CD4-positive, CD25-positive, alpha-beta regulatory T cell (primary cell): ENCODE data around the gene MAP2. TPM values are rescaled to one million over a fixed set of nuclear protein-coding genes. Genes with fewer than 3 reads are reported as not detected.
A peak's percentile ranks its signal among the peaks of the same experiment; 100 is the strongest.
"Not testable (repeated sequence)": the region's sequence is repeated elsewhere in the genome, so short reads cannot be mapped to it uniquely, and the experiment has no call there.

Source experiments
- ATAC-seq, 2 donors: fragments of 150-1000 bp; cut with Tn5 transposase; one replicate each; pipeline ENCODE4 v1.10.0; 2021; ENCODE audit warnings: low read depth in 2 of 2, moderate number of reproducible peaks in 2 of 2, moderate library complexity in 1 of 2
- DNase-seq, 3 donors: peaks; one replicate each; pipeline versions ENCODE4 v3.0.0 to v3.0.0-alpha.2; 2012 to 2022; ENCODE audit warnings: mixed read lengths in 1 of 3
- H3K27ac ChIP-seq: one replicate; pipeline ENCODE4 v1.7.0; 2013; ENCODE audit warnings: mild to moderate bottlenecking, low read length; ENCODE audit not compliant: insufficient read depth, poor library complexity, severe bottlenecking
- H3K27me3 ChIP-seq: one replicate; pipeline ENCODE4 v1.7.0; 2013; ENCODE audit warnings: low read length; ENCODE audit not compliant: control insufficient read depth, insufficient read depth
- H3K36me3 ChIP-seq: one replicate; pipeline ENCODE4 v1.7.0; 2013; ENCODE audit warnings: mild to moderate bottlenecking, low read length, moderate library complexity; ENCODE audit not compliant: control insufficient read depth, insufficient read depth
- H3K4me1 ChIP-seq: 2 replicates; pipeline ENCODE4 v1.7.0; 2013; ENCODE audit warnings: mild to moderate bottlenecking, low read length; ENCODE audit not compliant: insufficient read depth, control insufficient read depth, poor library complexity, severe bottlenecking
- H3K4me3 ChIP-seq: one replicate; pipeline ENCODE4 v1.7.0; 2013; ENCODE audit warnings: low read depth, mild to moderate bottlenecking, low read length, moderate library complexity
- H3K9me3 ChIP-seq, 2 experiments: 1 replicate in 1 of 2; 2 replicates in 1 of 2; pipeline ENCODE4 v1.7.0; 2013; ENCODE audit warnings: low read length in 2 of 2, mild to moderate bottlenecking in 1 of 2, moderate library complexity in 1 of 2; ENCODE audit not compliant: control insufficient read depth in 2 of 2
- H3K27ac Mint-ChIP-seq, 3 donors: one replicate each; pipeline ENCODE4 v1.8.0; 2020 to 2022; ENCODE audit warnings: mild to moderate bottlenecking in 3 of 3, mixed read lengths in 3 of 3, moderate library complexity in 2 of 3
- H3K27me3 Mint-ChIP-seq: one replicate; pipeline ENCODE4 v1.8.0; 2022; ENCODE audit warnings: mild to moderate bottlenecking, mixed read lengths
- H3K36me3 Mint-ChIP-seq: one replicate; pipeline ENCODE4 v1.8.0; 2020; ENCODE audit warnings: mixed read lengths
- H3K4me1 Mint-ChIP-seq, 4 donors: one replicate each; pipeline ENCODE4 v1.8.0; 2020 to 2022; ENCODE audit warnings: mixed read lengths in 4 of 4, mild to moderate bottlenecking in 1 of 4
- H3K4me3 Mint-ChIP-seq, 4 donors: one replicate each; pipeline ENCODE4 v1.8.0; 2020 to 2022; ENCODE audit warnings: mild to moderate bottlenecking in 4 of 4, mixed read lengths in 4 of 4, moderate library complexity in 3 of 4
- H3K9me3 Mint-ChIP-seq, 7 donors: one replicate each; pipeline ENCODE4 v1.8.0; 2020 to 2022; ENCODE audit warnings: mixed read lengths in 7 of 7, mild to moderate bottlenecking in 3 of 7, moderate library complexity in 2 of 7
- polyA plus RNA-seq, 4 donors: library from polyadenylated mRNA; unstranded; fragments of 300-500 nt; fragmentation: Illumina TruSeq; gene quantifications; one replicate each; pipeline ENCODE4 v1.2.3, GENCODE V29; 2021
- total RNA-seq: library from RNA; stranded (reverse); gene quantifications from one replicate; pipeline ENCODE4 v1.2.3, GENCODE V29; 2022

The MAP2 gene
- total and polyA plus RNA-seq, 5 donors from 2014 or later, result 0.16 to 1.1 TPM; not detected in 3

- not testable (repeated sequence) for H3K27me3 Mint-ChIP-seq, H3K36me3 Mint-ChIP-seq
- H3K9me3 Mint-ChIP-seq, result peaks cover 2 to 15% (median 6%) of the 10 kb centered on the region in 7 donors
These were observed 68.4 kb downstream of the MAP2 start for GRCh38 chr2:209492296-209492695.

GRCh38 chr2:209495068-209495620 is 71.3 kb downstream of the MAP2 start:
- H3K9me3 Mint-ChIP-seq, result peaks cover 0 to 20% (median 6%) of the 10 kb centered on the region in 7 donors
- not testable (repeated sequence) for H3K9me3 ChIP-seq, H3K27me3 ChIP-seq, H3K27ac ChIP-seq, H3K36me3 Mint-ChIP-seq, H3K27me3 Mint-ChIP-seq, H3K4me3 Mint-ChIP-seq, ATAC-seq, H3K4me1 Mint-ChIP-seq, H3K4me1 ChIP-seq, H3K36me3 ChIP-seq, H3K4me3 ChIP-seq, DNase-seq, H3K27ac Mint-ChIP-seq

More at GRCh38 chr2:209492296-209492695, 68.4 kb downstream of the MAP2 start:
- not testable (repeated sequence) for DNase-seq, H3K4me1 Mint-ChIP-seq, H3K36me3 ChIP-seq, H3K27me3 ChIP-seq, ATAC-seq, H3K4me3 ChIP-seq, H3K4me1 ChIP-seq, H3K27ac Mint-ChIP-seq, H3K4me3 Mint-ChIP-seq, H3K27ac ChIP-seq, H3K9me3 ChIP-seq

- no peak for DNase-seq
These were observed 72.2 kb downstream of the MAP2 start for GRCh38 chr2:209495855-209496585.

GRCh38 chr2:209496586-209496982 is 72.7 kb downstream of the MAP2 start:
- peaks cover 0 to 21% (median 6%) of the 10 kb centered on the region in 7 donors for H3K9me3 Mint-ChIP-seq
- DNase-seq (no peak), ATAC-seq (no peak)
- H3K4me3 ChIP-seq, result no peak overlapping the region
- H3K27me3 Mint-ChIP-seq, result no peaks in the 10 kb centered on the region
- H3K27me3 ChIP-seq, result no peaks in the 10 kb centered on the region
- no peaks in the 10 kb centered on the region for H3K4me1 ChIP-seq
- no peaks in the 10 kb centered on the region for H3K36me3 ChIP-seq
- no peaks in the 10 kb centered on the region for H3K9me3 ChIP-seq
- H3K36me3 Mint-ChIP-seq, result no peaks in the 10 kb centered on the region
- H3K27ac ChIP-seq, result no peak overlapping the region
- H3K4me3 Mint-ChIP-seq, result no peak overlapping the region
- no peaks in the 10 kb centered on the region for H3K4me1 Mint-ChIP-seq
- H3K27ac Mint-ChIP-seq, result no peak overlapping the region

More at GRCh38 chr2:209495855-209496585, 72.2 kb downstream of the MAP2 start:
- H3K27me3 ChIP-seq, result no peaks in the 10 kb centered on the region
- Mint-ChIP-seq H3K36me3 (no peaks in the 10 kb centered on the region), H3K4me3 (no peak overlapping the region), H3K27me3 (no peaks in the 10 kb centered on the region), H3K27ac (peak overlapping the region in 1 of 3 donors; percentile 27), H3K4me1 (no peaks in the 10 kb centered on the region), H3K9me3 (peaks cover 0 to 25% (median 6%) of the 10 kb centered on the region in 7 donors)
- H3K4me3 ChIP-seq, result no peak overlapping the region
- no peaks in the 10 kb centered on the region for H3K36me3 ChIP-seq
- ATAC-seq, result no peak
- H3K9me3 ChIP-seq, result no peaks in the 10 kb centered on the region
- H3K27ac ChIP-seq, result no peak overlapping the region
- no peaks in the 10 kb centered on the region for H3K4me1 ChIP-seq

- Histone ChIP-seq H3K4me1 (no peaks in the 10 kb centered on the region), H3K36me3 (no peaks in the 10 kb centered on the region), H3K9me3 (no peaks in the 10 kb centered on the region), H3K27ac (no peak overlapping the region), H3K4me3 (no peak overlapping the region), H3K27me3 (no peaks in the 10 kb centered on the region)
- Mint-ChIP-seq H3K9me3 (peaks cover 0 to 15% (median 6%) of the 10 kb centered on the region in 7 donors), H3K36me3 (no peaks in the 10 kb centered on the region), H3K4me1 (no peaks in the 10 kb centered on the region), H3K27ac (no peak overlapping the region), H3K27me3 (no peaks in the 10 kb centered on the region), H3K4me3 (no peak overlapping the region)
- DNase-seq, result no peak
- no peak for ATAC-seq
These were observed 74.8 kb downstream of the MAP2 start for GRCh38 chr2:209498614-209499013.

- no peak for ATAC-seq
These were observed 75.2 kb downstream of the MAP2 start for GRCh38 chr2:209499069-209499468.

GRCh38 chr2:209501579-209501978 is 77.7 kb downstream of the MAP2 start:
- no peak for DNase-seq
- no peak overlapping the region for H3K27ac Mint-ChIP-seq
- Histone ChIP-seq H3K4me3 (no peak overlapping the region), H3K36me3 (no peaks in the 10 kb centered on the region), H3K9me3 (no peaks in the 10 kb centered on the region), H3K4me1 (no peaks in the 10 kb centered on the region), H3K27me3 (no peaks in the 10 kb centered on the region), H3K27ac (no peak overlapping the region)
- H3K27me3 Mint-ChIP-seq, result no peaks in the 10 kb centered on the region
- no peaks in the 10 kb centered on the region for H3K4me1 Mint-ChIP-seq
- no peak overlapping the region for H3K4me3 Mint-ChIP-seq
- no peak for ATAC-seq
- H3K9me3 Mint-ChIP-seq, result peaks cover 0 to 11% (median 6%) of the 10 kb centered on the region in 7 donors
- no peaks in the 10 kb centered on the region for H3K36me3 Mint-ChIP-seq

More at GRCh38 chr2:209499069-209499468, 75.2 kb downstream of the MAP2 start:
- H3K27ac Mint-ChIP-seq, result peak overlapping the region in 1 of 3 donors; percentile 38
- no peak overlapping the region for H3K4me3 Mint-ChIP-seq
- H3K27me3 Mint-ChIP-seq, result no peaks in the 10 kb centered on the region
- no peak overlapping the region for H3K4me3 ChIP-seq
- H3K36me3 Mint-ChIP-seq, result no peaks in the 10 kb centered on the region
- no peaks in the 10 kb centered on the region for H3K36me3 ChIP-seq
- H3K4me1 Mint-ChIP-seq, result no peaks in the 10 kb centered on the region
- no peak overlapping the region for H3K27ac ChIP-seq
- no peaks in the 10 kb centered on the region for H3K27me3 ChIP-seq
- H3K9me3 ChIP-seq, result no peaks in the 10 kb centered on the region
- no peak for DNase-seq
- H3K9me3 Mint-ChIP-seq, result peaks cover 0 to 11% (median 6%) of the 10 kb centered on the region in 7 donors
- H3K4me1 ChIP-seq, result no peaks in the 10 kb centered on the region

- Histone ChIP-seq H3K4me1 (no peaks in the 10 kb centered on the region), H3K9me3 (no peaks in the 10 kb centered on the region), H3K4me3 (no peak overlapping the region), H3K27ac (no peak overlapping the region), H3K36me3 (no peaks in the 10 kb centered on the region), H3K27me3 (no peaks in the 10 kb centered on the region)
- H3K4me1 Mint-ChIP-seq, result no peaks in the 10 kb centered on the region
- ATAC-seq (no peak), DNase-seq (no peak)
- H3K27me3 Mint-ChIP-seq, result no peaks in the 10 kb centered on the region
- H3K27ac Mint-ChIP-seq, result no peak overlapping the region
- H3K36me3 Mint-ChIP-seq, result no peaks in the 10 kb centered on the region
- peaks cover 0 to 7% (median 2%) of the 10 kb centered on the region in 7 donors for H3K9me3 Mint-ChIP-seq
- H3K4me3 Mint-ChIP-seq, result no peak overlapping the region
These were observed 81.6 kb downstream of the MAP2 start for GRCh38 chr2:209505410-209505809.
